HepG2 (cell line): Measurements from ENCODE around the gene ITGA6. TPM values are rescaled to one million over a fixed set of nuclear protein-coding genes. Genes with fewer than 3 reads are reported as not detected.

ENCODE experiments used
- CENPT ChIP-seq: sonication (generic); formaldehyde crosslinking; IDR thresholded peaks from 2 replicates; pipeline ENCODE4 v1.8.0; 2022; ENCODE audit warnings: low read depth, mild to moderate bottlenecking, moderate library complexity, missing genetic modification reagents
- GPN1 ChIP-seq: sonication (generic); formaldehyde crosslinking; IDR thresholded peaks from 2 replicates; pipeline ENCODE4 v1.5.1; 2020; ENCODE audit warnings: missing genetic modification reagents, borderline replicate concordance
- IKZF1 ChIP-seq: fragments of 450-650 bp; IDR thresholded peaks from 2 replicates; pipeline ENCODE4 v1.7.1; 2016
- KDM3A ChIP-seq: IDR thresholded peaks from 2 replicates; pipeline ENCODE4 v1.6.1; 2018; ENCODE audit warnings: low read depth, missing compliant biosample characterization
- MAFG ChIP-seq: sonication (generic); formaldehyde crosslinking; IDR thresholded peaks from 2 replicates; pipeline ENCODE4 v1.5.1; 2020; ENCODE audit warnings: mild to moderate bottlenecking, missing genetic modification reagents
- NCOA5 ChIP-seq: sonication (generic); formaldehyde crosslinking; IDR thresholded peaks from 2 replicates; pipeline ENCODE4 v1.4.0; 2020; ENCODE audit warnings: missing genetic modification reagents
- NR2C2 ChIP-seq: sonication (generic); formaldehyde crosslinking; IDR thresholded peaks from 2 replicates; pipeline ENCODE4 v1.4.0; 2020; ENCODE audit warnings: missing genetic modification reagents, mild to moderate bottlenecking, moderate library complexity, borderline replicate concordance
- NR2F1 ChIP-seq, 2 experiments: fragments of 450-650 bp in 1 of 2; formaldehyde crosslinking in 1 of 2; IDR thresholded peaks; 2 replicates each; pipeline versions ENCODE4 v1.5.0 to v1.6.1; 2016 to 2020; ENCODE audit warnings: mild to moderate bottlenecking in 1 of 2, missing compliant biosample characterization in 1 of 2, missing genetic modification reagents in 1 of 2, moderate library complexity in 1 of 2
- RAD51 ChIP-seq: fragments of 450-650 bp; IDR thresholded peaks from 2 replicates; pipeline ENCODE4 v1.6.1; 2016; ENCODE audit warnings: borderline replicate concordance
- RFXANK ChIP-seq: IDR thresholded peaks from 2 replicates; pipeline ENCODE4 v1.6.1; 2016
- SAFB2 ChIP-seq: sonication (generic); formaldehyde crosslinking; IDR thresholded peaks from 2 replicates; pipeline ENCODE4 v1.5.1; 2020; ENCODE audit warnings: missing genetic modification reagents, low read depth, mild to moderate bottlenecking, borderline replicate concordance
- SETDB1 ChIP-seq: sonication (generic); formaldehyde crosslinking; IDR thresholded peaks from 2 replicates; pipeline ENCODE4 v1.5.1; 2020; ENCODE audit warnings: missing genetic modification reagents, mild to moderate bottlenecking, borderline replicate concordance
- SMAD9 ChIP-seq: sonication (generic); formaldehyde crosslinking; IDR thresholded peaks from 2 replicates; pipeline ENCODE4 v1.5.1; 2020; ENCODE audit warnings: mild to moderate bottlenecking, missing genetic modification reagents
- SPEN ChIP-seq: sonication (generic); formaldehyde crosslinking; IDR thresholded peaks from 2 replicates; pipeline ENCODE4 v1.5.1; 2020; ENCODE audit warnings: low read depth, mild to moderate bottlenecking, missing genetic modification reagents
- ZBTB38 ChIP-seq: sonication (generic); formaldehyde crosslinking; IDR thresholded peaks from 2 replicates; pipeline ENCODE4 v1.5.1; 2020; ENCODE audit warnings: mild to moderate bottlenecking, missing genetic modification reagents
- ZNF446 ChIP-seq: sonication (generic); formaldehyde crosslinking; IDR thresholded peaks from 2 replicates; pipeline ENCODE4 v1.5.0; 2020; ENCODE audit warnings: mild to moderate bottlenecking, missing genetic modification reagents
- ZNF557 ChIP-seq: sonication (generic); formaldehyde crosslinking; IDR thresholded peaks from 2 replicates; pipeline ENCODE4 v1.4.0; 2020; ENCODE audit warnings: missing genetic modification reagents
- ZNF678 ChIP-seq: sonication (generic); formaldehyde crosslinking; IDR thresholded peaks from 2 replicates; pipeline ENCODE4 v1.4.0; 2020; ENCODE audit warnings: mild to moderate bottlenecking, missing genetic modification reagents
- polyA plus RNA-seq, 8 experiments: library from polyadenylated mRNA; depleted of rRNA in 3 of 8; stranded (reverse) in 7 of 8; unstranded in 1 of 8; fragments of >200 nt; fragmentation: Illumina TruSeq in 4 of 8; extraction: Trizol in 4 of 8; gene quantifications; 2 replicates each; pipeline versions ENCODE4 v1.2.1 to v1.2.3, GENCODE V29; 2011 to 2016; ENCODE audit warnings: low read depth in 4 of 8, missing spikeins in 1 of 8, mixed read lengths in 1 of 8; ENCODE audit not compliant: insufficient read depth in 1 of 8
- total RNA-seq, 5 experiments: library from RNA; depleted of rRNA; stranded (reverse); fragments of >200 nt; fragmentation: Illumina TruSeq; extraction: Trizol; gene quantifications; 2 replicates each; pipeline ENCODE4 v1.2.3, GENCODE V29; 2016; ENCODE audit warnings: low read depth in 1 of 5
- TF ChIP-seq, protein P1 (sequence below): sonication (generic); formaldehyde crosslinking; IDR thresholded peaks from 2 replicates; pipeline ENCODE4 v1.8.1; 2023; ENCODE audit warnings: mild to moderate bottlenecking, moderate library complexity, missing genetic modification reagents
- TF ChIP-seq, protein P2 (sequence below): fragments of 450-650 bp; IDR thresholded peaks from 2 replicates; pipeline ENCODE4 v1.6.1; 2017; ENCODE audit warnings: mild to moderate bottlenecking
- TF ChIP-seq, protein P3 (sequence below): sonication (generic); formaldehyde crosslinking; IDR thresholded peaks from 2 replicates; pipeline ENCODE4; 2020; ENCODE audit warnings: missing genetic modification reagents, mild to moderate bottlenecking, borderline replicate concordance
- TF ChIP-seq, protein P4 (sequence below): sonication (generic); formaldehyde crosslinking; IDR thresholded peaks from 2 replicates; pipeline ENCODE4 v1.4.0; 2020; ENCODE audit warnings: mild to moderate bottlenecking, low read depth, missing genetic modification reagents

Gene ITGA6
- total and polyA plus RNA-seq, 2 of the 13 experiments (the other 11 are each of a cell fraction or from before 2014, with no cell fraction given), result 24.0 to 92.5 TPM

DNA sequence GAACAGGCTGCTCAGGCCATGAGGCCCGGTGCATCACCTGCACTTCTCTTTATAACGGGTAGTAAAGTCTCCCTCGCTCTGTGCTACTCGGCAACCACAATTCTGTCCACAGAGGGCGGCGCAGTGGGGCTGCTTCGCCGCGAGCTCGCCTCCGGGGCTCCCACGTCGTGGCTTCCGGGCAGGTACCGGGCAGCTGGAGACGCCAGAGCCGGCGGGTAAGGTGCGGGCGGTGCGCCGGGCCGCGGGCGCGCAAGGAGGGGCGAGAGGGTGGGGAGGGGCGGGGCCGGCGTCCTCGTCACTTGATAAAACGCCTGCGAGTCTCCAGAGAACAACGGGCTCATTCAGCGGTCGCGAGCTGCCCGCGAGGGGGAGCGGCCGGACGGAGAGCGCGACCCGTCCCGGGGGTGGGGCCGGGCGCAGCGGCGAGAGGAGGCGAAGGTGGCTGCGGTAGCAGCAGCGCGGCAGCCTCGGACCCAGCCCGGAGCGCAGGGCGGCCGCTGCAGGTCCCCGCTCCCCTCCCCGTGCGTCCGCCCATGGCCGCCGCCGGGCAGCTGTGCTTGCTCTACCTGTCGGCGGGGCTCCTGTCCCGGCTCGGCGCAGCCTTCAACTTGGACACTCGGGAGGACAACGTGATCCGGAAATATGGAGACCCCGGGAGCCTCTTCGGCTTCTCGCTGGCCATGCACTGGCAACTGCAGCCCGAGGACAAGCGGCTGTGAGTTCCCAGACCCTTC is at the start of gene ITGA6 (continued):
- peak; percentile 73; the same call in 1 of the 2 replicates for TF ChIP-seq CENPT (CRISPR knock-in tag)
- no peak for TF ChIP-seq GPN1
- peak; percentile 65 for TF ChIP-seq KDM3A (CRISPR knock-in tag)
- TF ChIP-seq NR2F1 (CRISPR knock-in tag; IDR thresholded peaks at IDR 0.05), result no peak
- TF ChIP-seq, protein P1, sequence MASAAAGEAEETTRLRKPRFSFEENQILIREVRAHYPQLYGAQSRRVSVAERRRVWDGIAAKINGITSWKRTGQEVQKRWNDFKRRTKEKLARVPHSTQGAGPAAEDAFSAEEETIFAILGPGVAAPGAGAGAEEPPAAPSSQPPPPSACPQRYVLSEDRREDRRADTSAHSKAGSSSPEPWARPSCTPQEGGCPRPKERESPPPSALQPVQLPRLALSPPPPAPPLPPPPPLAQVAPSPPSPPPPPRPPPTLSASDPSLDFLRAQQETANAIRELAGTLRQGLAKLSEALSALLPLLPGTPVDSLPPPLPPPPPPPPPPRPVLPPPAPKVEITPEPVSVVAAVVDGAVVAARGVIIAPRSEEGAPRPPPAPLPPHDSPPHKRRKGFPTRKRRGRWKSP (CRISPR knock-in tag), result peak; percentile 76; the same call in 1 of the 2 replicates
- TF ChIP-seq, protein P2, sequence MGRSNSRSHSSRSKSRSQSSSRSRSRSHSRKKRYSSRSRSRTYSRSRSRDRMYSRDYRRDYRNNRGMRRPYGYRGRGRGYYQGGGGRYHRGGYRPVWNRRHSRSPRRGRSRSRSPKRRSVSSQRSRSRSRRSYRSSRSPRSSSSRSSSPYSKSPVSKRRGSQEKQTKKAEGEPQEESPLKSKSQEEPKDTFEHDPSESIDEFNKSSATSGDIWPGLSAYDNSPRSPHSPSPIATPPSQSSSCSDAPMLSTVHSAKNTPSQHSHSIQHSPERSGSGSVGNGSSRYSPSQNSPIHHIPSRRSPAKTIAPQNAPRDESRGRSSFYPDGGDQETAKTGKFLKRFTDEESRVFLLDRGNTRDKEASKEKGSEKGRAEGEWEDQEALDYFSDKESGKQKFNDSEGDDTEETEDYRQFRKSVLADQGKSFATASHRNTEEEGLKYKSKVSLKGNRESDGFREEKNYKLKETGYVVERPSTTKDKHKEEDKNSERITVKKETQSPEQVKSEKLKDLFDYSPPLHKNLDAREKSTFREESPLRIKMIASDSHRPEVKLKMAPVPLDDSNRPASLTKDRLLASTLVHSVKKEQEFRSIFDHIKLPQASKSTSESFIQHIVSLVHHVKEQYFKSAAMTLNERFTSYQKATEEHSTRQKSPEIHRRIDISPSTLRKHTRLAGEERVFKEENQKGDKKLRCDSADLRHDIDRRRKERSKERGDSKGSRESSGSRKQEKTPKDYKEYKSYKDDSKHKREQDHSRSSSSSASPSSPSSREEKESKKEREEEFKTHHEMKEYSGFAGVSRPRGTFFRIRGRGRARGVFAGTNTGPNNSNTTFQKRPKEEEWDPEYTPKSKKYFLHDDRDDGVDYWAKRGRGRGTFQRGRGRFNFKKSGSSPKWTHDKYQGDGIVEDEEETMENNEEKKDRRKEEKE, result no peak
- TF ChIP-seq SMAD9 (CRISPR knock-in tag), result no peak
- no peak for TF ChIP-seq SETDB1
- TF ChIP-seq RAD51, result no peak
- peak; percentile 53; the same call in 1 of the 2 replicates for TF ChIP-seq SAFB2
- no peak for TF ChIP-seq IKZF1
- TF ChIP-seq NR2C2 (CRISPR knock-in tag), result no peak; the same call in 1 of the 2 replicates
- TF ChIP-seq, protein P3, sequence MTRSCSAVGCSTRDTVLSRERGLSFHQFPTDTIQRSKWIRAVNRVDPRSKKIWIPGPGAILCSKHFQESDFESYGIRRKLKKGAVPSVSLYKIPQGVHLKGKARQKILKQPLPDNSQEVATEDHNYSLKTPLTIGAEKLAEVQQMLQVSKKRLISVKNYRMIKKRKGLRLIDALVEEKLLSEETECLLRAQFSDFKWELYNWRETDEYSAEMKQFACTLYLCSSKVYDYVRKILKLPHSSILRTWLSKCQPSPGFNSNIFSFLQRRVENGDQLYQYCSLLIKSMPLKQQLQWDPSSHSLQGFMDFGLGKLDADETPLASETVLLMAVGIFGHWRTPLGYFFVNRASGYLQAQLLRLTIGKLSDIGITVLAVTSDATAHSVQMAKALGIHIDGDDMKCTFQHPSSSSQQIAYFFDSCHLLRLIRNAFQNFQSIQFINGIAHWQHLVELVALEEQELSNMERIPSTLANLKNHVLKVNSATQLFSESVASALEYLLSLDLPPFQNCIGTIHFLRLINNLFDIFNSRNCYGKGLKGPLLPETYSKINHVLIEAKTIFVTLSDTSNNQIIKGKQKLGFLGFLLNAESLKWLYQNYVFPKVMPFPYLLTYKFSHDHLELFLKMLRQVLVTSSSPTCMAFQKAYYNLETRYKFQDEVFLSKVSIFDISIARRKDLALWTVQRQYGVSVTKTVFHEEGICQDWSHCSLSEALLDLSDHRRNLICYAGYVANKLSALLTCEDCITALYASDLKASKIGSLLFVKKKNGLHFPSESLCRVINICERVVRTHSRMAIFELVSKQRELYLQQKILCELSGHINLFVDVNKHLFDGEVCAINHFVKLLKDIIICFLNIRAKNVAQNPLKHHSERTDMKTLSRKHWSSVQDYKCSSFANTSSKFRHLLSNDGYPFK, result no peak
- TF ChIP-seq RFXANK, result no peak
- TF ChIP-seq ZNF557 (CRISPR knock-in tag), result no peak
- peak; percentile 41; the same call in 1 of the 2 replicates for TF ChIP-seq ZBTB38
- peak; percentile 9; the same call in 1 of the 2 replicates for TF ChIP-seq ZNF678 (CRISPR knock-in tag)
- TF ChIP-seq NCOA5 (CRISPR knock-in tag), result no peak
- TF ChIP-seq SPEN (CRISPR knock-in tag), result peak; percentile 65; the same call in 1 of the 2 replicates
- TF ChIP-seq, protein P4, sequence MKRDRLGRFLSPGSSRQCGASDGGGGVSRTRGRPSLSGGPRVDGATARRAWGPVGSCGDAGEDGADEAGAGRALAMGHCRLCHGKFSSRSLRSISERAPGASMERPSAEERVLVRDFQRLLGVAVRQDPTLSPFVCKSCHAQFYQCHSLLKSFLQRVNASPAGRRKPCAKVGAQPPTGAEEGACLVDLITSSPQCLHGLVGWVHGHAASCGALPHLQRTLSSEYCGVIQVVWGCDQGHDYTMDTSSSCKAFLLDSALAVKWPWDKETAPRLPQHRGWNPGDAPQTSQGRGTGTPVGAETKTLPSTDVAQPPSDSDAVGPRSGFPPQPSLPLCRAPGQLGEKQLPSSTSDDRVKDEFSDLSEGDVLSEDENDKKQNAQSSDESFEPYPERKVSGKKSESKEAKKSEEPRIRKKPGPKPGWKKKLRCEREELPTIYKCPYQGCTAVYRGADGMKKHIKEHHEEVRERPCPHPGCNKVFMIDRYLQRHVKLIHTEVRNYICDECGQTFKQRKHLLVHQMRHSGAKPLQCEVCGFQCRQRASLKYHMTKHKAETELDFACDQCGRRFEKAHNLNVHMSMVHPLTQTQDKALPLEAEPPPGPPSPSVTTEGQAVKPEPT (CRISPR knock-in tag), result no peak
- peak; percentile 28; the same call in 1 of the 2 replicates for TF ChIP-seq MAFG (CRISPR knock-in tag)
- TF ChIP-seq ZNF446 (CRISPR knock-in tag), result peak; percentile 74; the same call in 1 of the 2 replicates
